GM18907 (cell line): ENCODE data around the gene INPP5F.

Source experiments
- ATAC-seq: cut with Tn5 transposase; IDR thresholded peaks from one replicate; pipeline ENCODE4 v1.9.1; 2021; ENCODE audit warnings: mild to moderate bottlenecking, moderate library complexity; ENCODE audit not compliant: unreplicated experiment

The INPP5F gene

DNA sequence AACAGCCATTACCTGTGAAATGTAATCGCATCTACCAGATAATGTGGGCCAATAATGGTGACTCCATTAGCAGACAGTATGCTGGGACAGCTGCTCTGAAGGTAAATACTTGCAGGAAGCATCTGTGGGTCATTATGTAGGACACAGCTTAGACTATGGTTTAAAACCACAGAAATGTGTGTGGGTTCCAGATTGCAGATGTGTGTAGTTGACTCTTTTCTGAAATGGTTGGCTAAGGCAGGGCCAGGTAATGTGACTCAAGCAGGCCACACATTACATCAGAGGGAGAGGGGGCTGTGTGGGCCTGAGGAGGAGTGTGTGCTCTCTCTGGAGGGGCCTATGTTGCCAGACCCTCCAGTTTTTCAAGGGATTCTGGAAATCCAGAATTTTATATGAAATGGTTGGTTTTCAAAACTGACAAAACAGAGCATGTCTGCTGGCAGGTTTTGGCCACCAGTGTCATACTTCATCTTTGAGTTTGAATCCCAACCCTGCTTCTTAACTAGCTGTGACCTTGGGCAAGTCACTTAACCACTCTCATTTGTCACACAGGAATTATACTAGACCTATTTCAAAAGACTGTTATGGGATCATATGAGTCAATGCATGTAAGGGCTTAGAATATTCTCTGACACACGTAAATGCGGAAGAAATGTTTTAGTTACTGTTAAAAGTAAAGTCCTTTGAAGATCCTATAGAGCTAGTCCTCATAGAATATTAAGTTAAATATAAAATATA is 82.3 kb downstream of the INPP5F start:
- no peak for ATAC-seq

GRCh38 chr10:119811122-119811521 is 85.3 kb downstream of the INPP5F start:
- ATAC-seq, result no peak

GRCh38 chr10:119812684-119813083 is 86.8 kb downstream of the INPP5F start:
- no peak for ATAC-seq

- no peak for ATAC-seq
Measured at GRCh38 chr10:119815671-119816070, 89.8 kb downstream of the INPP5F start.

DNA sequence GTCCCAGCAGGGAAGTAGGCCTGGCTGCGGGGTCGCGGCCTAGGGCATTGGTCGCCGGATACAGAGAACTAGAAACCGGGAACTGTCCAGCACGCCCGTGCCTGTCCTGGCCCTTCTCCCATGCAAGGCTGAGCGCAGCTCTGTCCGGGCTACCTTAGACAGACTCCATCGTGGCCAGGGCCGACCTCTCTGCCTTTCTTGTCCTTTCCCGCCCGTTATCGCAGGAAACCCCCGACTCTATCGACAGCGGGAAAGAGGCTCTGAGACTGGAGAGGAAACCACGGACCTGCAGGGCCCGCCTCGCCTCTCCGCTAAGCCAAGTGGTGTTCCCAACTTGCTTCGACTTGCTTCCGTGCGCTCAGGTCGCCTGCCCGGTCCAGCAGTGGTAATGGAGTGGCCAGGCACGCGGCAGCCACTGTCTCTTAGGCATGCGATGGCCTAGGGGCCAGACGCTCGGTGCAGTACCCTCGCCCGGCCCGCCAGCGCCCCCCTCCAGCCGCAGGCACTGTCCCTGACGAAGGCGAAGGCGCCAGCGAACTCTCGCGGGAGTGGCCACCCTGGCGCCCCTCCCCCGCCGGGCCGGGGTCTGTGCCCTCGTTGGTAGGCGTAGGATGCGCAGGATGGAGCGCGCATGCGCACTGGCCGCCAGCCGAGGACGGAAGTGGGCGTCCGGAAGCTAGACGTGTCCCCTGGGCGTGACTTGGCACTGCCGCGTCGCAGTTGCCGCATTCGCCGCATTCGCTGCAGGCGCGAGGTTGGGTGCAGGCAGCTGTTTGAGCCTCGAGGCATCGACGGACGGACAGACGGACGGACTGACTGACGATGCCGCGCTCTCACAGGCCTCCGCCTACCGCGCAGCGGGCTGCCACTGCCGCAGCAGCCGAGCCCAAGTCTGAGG is 92.4 kb downstream of the INPP5F start:
- ATAC-seq, result no peak

DNA sequence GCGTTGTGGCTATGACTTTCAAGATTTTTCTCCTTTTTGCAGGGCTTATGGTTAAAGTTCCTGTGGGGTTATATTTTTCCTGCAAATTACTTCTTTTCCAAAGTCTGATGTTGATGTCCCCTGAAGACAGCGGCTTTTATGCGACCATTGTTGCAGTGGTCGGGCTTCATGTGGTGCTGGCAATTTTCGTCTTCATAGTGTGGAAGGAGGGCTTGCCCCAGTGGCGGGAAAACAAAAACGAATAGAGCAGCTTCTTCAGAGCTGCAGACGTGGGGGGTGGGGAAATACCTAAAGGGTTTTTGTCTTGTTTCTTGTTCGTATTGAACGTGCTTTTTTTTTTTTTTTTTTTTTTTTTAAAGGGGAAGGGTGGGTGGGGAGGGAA is 93.0 kb downstream of the INPP5F start:
- ATAC-seq, result no peak

GRCh38 chr10:119821182-119821581 is 95.3 kb downstream of the INPP5F start:
- ATAC-seq, result no peak

DNA sequence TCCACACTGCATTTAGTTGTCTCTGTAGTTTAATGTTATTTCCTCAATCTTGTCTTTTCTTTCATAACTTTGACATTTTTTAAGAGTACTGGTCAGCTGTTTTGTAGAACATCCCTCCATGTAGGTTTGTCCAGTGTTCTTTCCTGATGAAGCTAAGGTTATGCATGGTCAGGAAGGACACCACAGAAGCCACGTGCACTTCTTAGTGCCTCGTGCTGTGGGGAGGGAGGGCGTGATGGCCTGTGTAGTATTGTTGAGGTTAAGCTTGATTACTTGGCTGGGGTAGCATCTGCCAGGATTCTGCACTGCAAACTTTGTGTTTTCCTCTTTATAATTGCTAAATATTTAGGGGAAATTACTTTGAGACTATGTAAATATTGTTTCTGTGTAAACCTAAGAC is 98.4 kb downstream of the INPP5F start:
- no peak for ATAC-seq

- no peak for ATAC-seq
Measured at GRCh38 chr10:119826771-119827170, 100.9 kb downstream of the INPP5F start.

GRCh38 chr10:119827430-119827829 is 101.6 kb downstream of the INPP5F start:
- no peak for ATAC-seq

DNA sequence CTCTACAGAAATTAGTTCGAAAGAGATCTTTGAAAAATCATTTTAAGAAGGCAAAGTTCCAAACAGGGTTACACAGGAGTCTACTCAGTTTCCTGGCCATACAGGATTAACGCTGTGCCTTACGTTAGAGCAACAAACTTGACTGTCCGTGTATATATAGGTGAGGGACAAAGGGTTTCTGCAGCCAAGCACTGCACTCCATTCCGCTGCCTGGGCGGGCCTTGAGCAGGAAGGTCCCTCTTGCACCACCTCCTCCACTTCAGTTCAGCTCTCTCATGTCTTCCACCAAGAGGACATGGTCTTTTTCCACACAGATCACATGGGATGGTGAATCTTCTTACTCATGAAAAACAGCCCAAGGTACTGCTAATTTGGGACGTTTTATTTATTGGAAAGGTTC is 103.6 kb downstream of the INPP5F start:
- ATAC-seq, result no peak

GRCh38 chr10:119830851-119831250 is 105.0 kb downstream of the INPP5F start:
- no peak for ATAC-seq

GRCh38 chr10:119831656-119832055 is 105.8 kb downstream of the INPP5F start:
- no peak for ATAC-seq

GRCh38 chr10:119832951-119833350 is 107.1 kb downstream of the INPP5F start:
- no peak for ATAC-seq

- no peak for ATAC-seq
Measured at GRCh38 chr10:119834188-119834587, 108.3 kb downstream of the INPP5F start.

- no peak for ATAC-seq
Measured at GRCh38 chr10:119845656-119846055, 119.8 kb downstream of the INPP5F start.

- no peak for ATAC-seq
Measured at GRCh38 chr10:119849031-119849789, 123.4 kb downstream of the INPP5F start.

DNA sequence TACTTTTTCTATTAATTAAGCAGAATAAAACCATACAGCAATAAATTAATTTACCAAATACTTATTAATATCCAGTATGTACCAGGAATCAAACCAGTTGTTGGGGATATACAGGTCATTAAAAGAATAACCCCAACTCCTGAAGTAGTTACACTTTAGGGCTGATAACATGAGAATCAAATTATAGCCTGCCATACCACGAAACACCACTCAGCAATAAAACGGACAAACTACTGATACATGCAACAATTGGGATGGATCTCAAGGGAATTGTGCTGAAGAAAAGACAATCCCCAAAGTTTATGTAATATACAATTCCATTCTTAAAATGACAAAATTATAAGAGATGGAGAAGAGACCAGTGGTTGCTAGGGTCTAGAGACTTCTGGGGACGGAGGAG is 124.1 kb downstream of the INPP5F start:
- no peak for ATAC-seq

DNA sequence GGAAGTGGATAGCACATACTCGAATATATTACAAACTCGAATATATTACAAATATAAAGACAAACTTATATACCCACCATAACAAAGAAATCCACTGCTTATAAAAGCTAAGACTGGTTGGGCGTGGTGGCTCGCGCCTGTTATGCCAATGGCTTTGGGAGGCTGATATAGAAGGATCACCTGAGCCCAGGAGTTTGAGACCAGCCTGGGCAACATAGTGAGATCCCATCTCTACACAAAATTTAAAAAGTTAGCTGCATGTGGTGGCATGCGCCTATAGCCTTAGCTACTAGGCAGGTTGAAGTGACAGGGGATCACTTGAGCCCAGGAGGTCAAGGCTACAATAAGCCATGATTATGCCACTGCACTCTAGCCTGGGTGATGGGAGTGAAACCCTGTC is 126.4 kb downstream of the INPP5F start:
- ATAC-seq, result no peak

DNA sequence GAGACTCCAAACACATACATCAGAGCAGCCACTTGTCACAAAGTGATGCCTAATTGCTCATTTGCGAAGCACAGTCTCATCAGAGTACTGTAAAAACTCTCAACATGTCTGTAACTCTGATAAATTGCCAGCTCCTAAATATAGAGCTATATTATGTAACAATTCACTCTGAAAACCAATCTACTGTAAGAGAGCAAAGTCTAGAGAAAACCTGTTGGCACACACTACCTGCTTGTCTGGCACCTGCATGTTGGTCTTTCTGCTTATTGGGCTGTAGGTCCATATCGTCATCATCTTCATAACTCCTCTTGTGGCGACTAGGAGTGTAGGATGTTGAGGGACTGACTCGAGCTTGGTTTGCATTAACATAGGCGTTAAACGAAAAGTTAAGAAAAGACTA is 127.0 kb downstream of the INPP5F start:
- no peak for ATAC-seq

GRCh38 chr10:119853574-119853973 is 127.7 kb downstream of the INPP5F start:
- ATAC-seq, result no peak
